Measurements from ENCODE around the gene ST6GALNAC3.

ST6GALNAC3 gene

GRCh38 chr1:76247261-76247852 lies 172.8 kb downstream of the ST6GALNAC3 start:
- Histone ChIP-seq H3K4me1 (ENCODE audit: insufficient read depth, poor library complexity, severe bottlenecking) (no peaks in the 10 kb centered on the region), H3K36me3 (ENCODE audit: low read depth) (no peaks in the 10 kb centered on the region), H3K4me3 (ENCODE audit: severe bottlenecking) (no peak overlapping the region), H3K27me3 (ENCODE audit: insufficient read depth, poor library complexity, severe bottlenecking) (no peaks in the 10 kb centered on the region), H3K27ac (ENCODE audit: poor library complexity, severe bottlenecking) (no peak overlapping the region), H3K9me3 (ENCODE audit: severe bottlenecking) (no peaks in the 10 kb centered on the region)
- DNase-seq (ENCODE audit: low spot score) (no peak), ATAC-seq (ENCODE audit: low read depth) (no peak)
- no peak for TF ChIP-seq CTCF (IDR thresholded peaks at IDR 0.05; ENCODE audit: poor library complexity, severe bottlenecking)

GRCh38 chr1:76250271-76250670 lies 175.7 kb downstream of the ST6GALNAC3 start:
- TF ChIP-seq CTCF (IDR thresholded peaks at IDR 0.05; ENCODE audit: poor library complexity, severe bottlenecking), result no peak
- Histone ChIP-seq H3K4me1 (ENCODE audit: insufficient read depth, poor library complexity, severe bottlenecking) (no peaks in the 10 kb centered on the region), H3K9me3 (ENCODE audit: severe bottlenecking) (no peaks in the 10 kb centered on the region), H3K27ac (ENCODE audit: poor library complexity, severe bottlenecking) (no peak overlapping the region), H3K27me3 (ENCODE audit: insufficient read depth, poor library complexity, severe bottlenecking) (no peaks in the 10 kb centered on the region), H3K4me3 (ENCODE audit: severe bottlenecking) (no peak overlapping the region), H3K36me3 (ENCODE audit: low read depth) (no peaks in the 10 kb centered on the region)
- ATAC-seq (ENCODE audit: low read depth), result no peak
- DNase-seq (ENCODE audit: low spot score), result no peak

GRCh38 chr1:76252431-76252830 lies 177.9 kb downstream of the ST6GALNAC3 start:
- Histone ChIP-seq H3K4me1 (ENCODE audit: insufficient read depth, poor library complexity, severe bottlenecking) (no peaks in the 10 kb centered on the region), H3K27me3 (ENCODE audit: insufficient read depth, poor library complexity, severe bottlenecking) (no peaks in the 10 kb centered on the region), H3K4me3 (ENCODE audit: severe bottlenecking) (no peak overlapping the region), H3K36me3 (ENCODE audit: low read depth) (no peaks in the 10 kb centered on the region), H3K27ac (ENCODE audit: poor library complexity, severe bottlenecking) (no peak overlapping the region), H3K9me3 (ENCODE audit: severe bottlenecking) (no peaks in the 10 kb centered on the region)
- DNase-seq (ENCODE audit: low spot score), result no peak
- ATAC-seq (ENCODE audit: low read depth), result no peak
- no peak for TF ChIP-seq CTCF (IDR thresholded peaks at IDR 0.05; ENCODE audit: poor library complexity, severe bottlenecking)

GRCh38 chr1:76254104-76255030 lies 179.8 kb downstream of the ST6GALNAC3 start:
- H3K4me3 ChIP-seq (ENCODE audit: severe bottlenecking), result no peak overlapping the region
- H3K4me1 ChIP-seq (ENCODE audit: insufficient read depth, poor library complexity, severe bottlenecking), result no peaks in the 10 kb centered on the region
- DNase-seq (ENCODE audit: low spot score) (no peak), ATAC-seq (ENCODE audit: low read depth) (no peak)
- TF ChIP-seq CTCF (IDR thresholded peaks at IDR 0.05; ENCODE audit: poor library complexity, severe bottlenecking), result no peak
- H3K36me3 ChIP-seq (ENCODE audit: low read depth), result no peaks in the 10 kb centered on the region
- H3K27me3 ChIP-seq (ENCODE audit: insufficient read depth, poor library complexity, severe bottlenecking), result no peaks in the 10 kb centered on the region
- H3K9me3 ChIP-seq (ENCODE audit: severe bottlenecking), result no peaks in the 10 kb centered on the region
- no peak overlapping the region for H3K27ac ChIP-seq (ENCODE audit: poor library complexity, severe bottlenecking)
